HG02938 (cell line): Measurements from ENCODE around the gene WFS1.

ENCODE experiments used
- ATAC-seq: cut with Tn5 transposase; IDR thresholded peaks from one replicate; pipeline ENCODE4 v1.9.1; 2021; ENCODE audit warnings: mild to moderate bottlenecking, moderate library complexity; ENCODE audit not compliant: unreplicated experiment

WFS1 gene

DNA sequence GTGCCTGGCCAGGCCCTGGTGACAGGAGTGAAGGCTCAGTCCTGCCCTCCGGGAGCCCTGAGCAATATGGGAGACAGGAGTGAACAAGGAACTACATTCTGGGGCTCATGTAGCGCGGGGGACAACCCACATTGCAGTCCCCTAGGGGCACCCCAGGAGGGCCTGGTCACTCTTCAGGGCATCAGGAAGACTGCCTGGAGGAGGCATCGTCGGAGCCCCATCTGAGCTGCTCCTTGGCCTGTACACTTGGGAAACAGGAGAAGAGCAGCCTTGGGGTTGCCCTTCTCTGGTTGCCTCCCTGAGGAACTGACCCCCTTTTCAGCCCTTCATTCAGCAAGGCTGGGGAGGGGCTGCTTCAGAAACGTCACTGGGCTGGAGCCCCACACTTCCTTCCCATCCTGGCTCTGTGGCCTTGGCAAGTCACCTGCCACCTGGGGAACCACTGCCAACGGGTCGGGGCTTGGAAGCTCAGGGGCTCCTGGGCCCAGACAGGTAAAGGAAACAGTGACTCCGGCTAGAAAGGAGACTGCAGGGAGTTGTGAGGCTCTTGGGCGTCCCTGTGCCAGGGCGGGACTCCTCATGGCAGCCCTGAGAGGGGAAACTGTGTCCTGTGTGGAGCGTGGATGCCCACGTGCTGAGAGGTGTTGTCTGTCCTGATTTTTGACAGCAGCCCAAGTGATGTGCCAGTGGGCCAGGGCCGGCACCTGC, 10.1 kb downstream of the WFS1 start:
- ATAC-seq, result no peak

DNA sequence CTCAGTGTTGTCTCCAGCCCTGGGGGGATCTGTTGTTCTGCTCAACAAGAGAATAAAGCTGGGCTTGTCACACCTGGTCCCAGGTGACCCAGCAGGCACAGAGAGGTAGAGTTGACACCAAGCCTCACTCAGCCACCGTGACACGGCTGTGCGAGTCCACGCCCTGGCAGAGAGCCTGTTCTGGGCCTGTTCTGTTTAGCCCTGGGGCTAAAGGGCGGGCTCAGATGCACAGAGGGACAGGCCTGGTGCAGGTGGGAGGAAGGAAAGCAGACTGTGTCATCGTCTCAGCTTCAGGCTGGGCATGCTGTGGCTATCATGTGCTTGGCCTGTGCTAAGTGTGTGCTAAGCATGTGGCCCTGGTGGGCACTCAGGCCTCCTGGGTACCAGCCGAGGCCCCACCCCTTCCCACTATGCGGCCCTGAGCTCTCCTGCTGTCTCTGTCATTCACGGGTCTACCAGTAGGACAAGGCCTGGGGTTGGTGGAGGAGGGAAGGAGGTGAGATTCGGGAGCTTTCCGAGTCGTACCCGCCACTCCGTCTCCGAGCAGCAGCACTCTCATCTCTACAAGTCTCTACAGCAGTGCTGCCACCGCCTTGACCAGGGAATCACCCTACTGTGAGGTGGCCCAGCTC, 10.8 kb downstream of the WFS1 start:
- no peak for ATAC-seq

DNA sequence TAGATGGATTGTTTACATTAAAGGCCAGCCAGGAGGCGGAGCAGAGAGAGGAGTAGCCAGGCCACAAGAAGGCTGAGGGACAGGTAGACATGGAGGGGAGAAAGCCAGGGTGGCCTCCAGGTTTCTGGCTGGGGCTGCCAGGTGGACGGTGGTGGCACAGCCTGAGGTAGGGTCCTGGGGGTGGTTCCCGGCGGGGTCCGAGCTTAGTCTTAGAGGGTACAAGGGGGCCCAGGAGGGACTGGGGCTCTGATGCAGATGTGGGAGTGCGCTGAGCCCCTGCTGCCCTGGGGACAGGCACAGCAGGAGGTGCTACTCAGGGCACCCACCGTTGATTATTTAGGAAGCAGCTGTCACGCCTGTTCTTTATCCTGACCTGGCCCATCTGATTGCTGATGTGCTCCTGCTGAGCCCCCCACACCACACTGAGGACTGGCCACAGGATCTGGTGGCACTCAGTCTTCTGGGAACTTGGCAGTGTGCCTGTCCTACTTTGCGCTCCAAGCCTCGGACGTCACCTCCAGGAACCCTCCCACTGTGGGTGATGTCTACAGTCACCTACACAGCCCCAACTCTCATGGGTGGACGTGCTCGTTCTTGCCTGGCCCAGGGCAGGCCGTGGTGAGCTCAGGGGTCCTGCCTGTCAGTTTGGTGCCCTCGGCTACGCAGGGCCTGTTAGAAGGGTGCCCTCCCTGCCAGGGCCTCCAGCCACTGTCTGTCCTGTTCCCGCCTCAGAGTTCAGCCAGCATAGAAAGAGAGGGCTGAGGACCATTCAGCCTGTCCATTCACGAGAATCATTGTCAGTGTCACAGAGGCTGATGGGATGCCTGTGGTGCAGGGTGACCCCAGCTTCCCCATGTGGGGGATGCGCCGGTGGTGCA, 12.0 kb downstream of the WFS1 start:
- no peak for ATAC-seq

DNA sequence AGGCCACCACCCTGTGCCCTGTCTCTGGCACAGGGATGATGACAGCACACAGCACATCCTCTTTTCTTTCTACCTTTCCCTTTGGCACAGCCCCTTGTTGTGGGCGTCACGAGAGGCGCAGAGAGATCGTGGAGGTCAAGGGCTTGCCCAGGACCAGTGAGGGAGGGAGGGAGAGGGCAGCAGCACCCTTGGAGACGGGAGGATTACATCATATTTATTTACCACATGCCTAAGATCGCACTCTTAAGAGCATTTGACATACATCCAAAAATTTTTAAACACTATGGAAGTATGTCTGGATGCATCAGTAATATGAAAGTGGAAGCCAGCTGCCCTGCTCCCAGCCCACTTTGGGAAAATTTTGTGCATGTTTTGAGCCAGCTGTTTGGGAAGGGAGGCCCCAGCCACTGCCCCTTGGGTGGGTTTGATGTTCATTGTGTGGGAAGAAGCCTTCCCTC, 12.7 kb downstream of the WFS1 start:
- ATAC-seq, result no peak

DNA sequence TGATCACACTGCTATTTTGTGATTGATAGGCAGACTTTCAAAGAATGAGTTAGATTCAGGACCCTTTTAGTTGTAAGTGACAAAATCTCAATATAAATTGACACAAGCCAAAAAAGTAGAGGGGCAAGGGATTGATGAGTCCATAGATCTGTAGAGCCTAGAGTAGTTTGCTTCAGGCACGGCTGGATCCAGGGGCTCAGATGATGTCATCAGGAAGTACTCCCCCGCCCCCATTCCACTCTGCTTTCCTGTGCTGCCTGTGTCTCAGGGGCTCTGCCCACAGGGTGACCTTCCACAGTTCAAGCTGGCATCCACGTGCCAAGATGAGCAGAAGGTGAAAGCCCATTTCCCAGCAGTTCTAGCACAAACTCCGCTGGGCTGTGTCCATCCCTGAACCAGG, 13.6 kb downstream of the WFS1 start:
- no peak for ATAC-seq

DNA sequence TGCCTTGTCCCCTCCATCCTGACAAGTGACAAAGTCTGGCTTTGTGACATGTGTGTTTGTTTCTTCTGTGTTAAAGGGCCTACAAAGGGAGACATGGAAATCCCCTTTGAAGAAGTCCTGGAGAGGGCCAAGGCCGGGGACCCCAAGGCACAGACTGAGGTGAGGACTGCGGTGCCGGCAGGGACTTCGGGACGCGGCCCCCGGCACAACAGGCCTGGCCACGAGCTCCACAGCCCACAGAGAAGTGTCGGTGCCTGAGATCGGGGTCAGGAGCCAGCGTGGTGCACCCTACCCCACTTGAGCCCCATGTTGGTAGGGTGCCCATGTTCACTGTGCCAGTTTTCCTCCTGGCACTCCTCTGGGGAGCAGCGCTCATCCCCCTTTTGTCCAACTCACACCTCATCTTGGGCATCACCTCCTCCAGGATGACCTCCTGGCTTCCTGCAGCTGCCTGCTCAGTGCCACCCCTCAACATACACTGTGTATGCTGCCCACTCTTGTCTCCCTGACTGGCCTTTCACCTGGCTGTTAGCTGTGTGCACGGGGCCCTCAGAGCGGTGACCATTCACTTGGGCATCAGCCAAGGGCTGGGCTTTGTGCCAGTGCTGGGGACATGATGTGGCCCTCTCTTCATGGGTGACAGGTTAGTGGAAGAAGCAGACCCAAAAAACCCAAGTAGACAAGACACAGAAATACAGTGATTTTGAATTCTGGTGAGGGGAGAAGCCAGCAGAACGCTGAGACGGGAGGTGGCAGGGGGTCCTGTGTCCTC, 17.6 kb downstream of the WFS1 start:
- ATAC-seq, result no peak

DNA sequence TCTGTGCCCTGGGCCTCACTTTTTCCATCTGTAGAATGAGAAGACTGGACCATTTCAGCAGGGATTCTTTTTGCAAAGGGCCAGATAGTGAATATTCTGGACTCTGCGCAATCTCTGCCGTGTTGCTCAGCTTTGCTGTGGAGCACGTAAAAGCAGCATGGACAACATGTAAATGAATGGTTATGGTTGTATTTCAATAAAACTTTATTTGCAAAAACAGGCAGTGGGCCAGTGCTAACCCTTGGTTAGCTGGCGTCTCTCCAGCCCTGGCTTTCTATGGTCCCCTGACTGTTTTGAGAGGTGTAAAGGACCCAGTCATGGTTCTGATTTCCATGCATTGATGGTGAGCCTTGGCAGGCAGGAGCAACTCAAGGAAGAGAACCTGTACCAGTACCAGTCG, 18.7 kb downstream of the WFS1 start:
- no peak for ATAC-seq

DNA sequence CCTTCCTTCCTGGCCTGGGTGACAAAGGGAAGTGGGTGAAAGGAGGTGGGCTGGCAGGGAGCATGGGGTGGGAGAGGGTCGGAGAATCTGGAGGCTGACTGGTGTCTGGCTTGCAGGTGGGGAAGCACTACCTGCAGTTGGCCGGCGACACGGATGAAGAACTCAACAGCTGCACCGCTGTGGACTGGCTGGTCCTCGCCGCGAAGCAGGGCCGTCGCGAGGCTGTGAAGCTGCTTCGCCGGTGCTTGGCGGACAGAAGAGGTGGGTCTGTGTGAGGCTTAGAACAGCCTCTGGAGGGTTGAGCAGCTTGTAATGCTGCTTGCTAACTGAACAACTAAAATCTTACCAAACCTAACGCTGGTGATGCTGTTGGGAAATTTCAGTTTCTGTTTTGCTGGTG, 19.2 kb downstream of the WFS1 start:
- no peak for ATAC-seq

DNA sequence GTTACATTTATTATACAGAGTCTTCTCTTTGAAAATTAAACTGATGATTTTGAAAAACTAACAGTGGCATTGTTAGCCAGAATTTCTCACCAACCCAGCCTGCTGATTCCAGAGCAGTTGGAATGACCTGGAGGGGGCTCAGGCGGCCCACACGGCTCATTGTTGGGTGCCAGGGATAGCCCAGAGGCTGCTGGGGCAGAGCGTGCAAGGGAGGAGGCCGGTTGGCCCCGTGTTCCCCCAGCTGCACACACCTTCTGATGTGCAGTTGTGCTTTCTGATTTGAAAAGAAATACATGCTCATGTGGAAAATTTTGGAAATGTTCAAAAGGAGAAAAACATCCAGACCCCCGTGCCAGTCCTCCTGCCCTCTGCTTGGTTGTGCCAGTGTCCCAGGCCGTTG, 20.6 kb downstream of the WFS1 start:
- no peak for ATAC-seq

DNA sequence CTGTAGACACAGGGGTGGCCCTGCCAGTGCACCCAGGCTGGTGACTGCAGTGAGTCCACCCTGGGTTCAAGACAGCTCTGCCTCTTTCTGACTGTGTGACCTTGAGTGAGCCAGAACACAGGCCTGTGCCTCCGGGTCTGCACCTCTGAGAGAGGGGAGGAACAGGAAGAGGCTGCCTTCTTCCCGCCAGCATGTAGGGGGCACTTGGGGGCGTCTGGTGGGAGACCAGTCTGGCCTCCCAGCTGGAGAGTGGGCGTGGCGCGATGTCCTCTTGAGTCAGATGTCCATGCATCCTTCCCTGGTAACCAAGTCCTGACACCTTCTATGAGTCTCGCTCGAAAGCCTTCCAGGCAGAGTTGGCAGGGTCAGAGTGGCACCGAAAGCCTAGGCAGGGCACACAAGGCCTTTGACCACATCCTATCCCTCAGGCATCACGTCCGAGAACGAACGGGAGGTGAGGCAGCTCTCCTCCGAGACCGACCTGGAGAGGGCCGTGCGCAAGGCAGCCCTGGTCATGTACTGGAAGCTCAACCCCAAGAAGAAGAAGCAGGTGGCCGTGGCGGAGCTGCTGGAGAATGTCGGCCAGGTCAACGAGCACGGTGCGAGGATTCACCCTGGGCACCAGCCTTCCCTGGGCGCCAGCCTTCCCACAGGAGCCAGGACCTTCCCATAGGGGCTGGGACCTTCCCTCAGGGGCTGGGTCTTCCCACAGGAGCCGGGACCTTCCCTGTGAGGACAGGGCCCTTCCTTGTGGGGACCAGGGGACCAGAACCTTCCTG, 21.3 kb downstream of the WFS1 start:
- no peak for ATAC-seq

DNA sequence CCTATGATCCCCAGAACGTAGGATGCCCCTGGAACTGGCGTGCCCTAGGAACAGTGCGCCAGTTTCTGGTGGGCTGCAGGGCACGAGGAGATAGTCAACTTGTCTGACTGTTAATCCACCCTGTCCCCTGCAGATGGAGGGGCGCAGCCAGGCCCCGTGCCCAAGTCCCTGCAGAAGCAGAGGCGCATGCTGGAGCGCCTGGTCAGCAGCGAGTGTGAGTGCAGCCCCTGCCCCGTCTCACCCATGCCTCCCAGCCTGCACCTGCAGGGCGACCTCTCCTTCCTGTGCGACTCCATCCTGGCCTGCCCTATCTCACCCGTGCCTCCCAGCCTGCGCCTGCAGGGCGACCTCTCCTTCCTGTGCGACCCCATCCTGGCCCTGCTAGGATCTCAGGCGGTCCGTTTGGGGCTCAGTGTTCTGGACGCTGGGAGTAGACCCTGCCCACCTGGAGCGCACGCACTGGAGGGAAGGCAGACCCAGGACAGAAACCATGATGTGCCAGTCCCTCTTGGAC, 22.2 kb downstream of the WFS1 start:
- no peak for ATAC-seq

DNA sequence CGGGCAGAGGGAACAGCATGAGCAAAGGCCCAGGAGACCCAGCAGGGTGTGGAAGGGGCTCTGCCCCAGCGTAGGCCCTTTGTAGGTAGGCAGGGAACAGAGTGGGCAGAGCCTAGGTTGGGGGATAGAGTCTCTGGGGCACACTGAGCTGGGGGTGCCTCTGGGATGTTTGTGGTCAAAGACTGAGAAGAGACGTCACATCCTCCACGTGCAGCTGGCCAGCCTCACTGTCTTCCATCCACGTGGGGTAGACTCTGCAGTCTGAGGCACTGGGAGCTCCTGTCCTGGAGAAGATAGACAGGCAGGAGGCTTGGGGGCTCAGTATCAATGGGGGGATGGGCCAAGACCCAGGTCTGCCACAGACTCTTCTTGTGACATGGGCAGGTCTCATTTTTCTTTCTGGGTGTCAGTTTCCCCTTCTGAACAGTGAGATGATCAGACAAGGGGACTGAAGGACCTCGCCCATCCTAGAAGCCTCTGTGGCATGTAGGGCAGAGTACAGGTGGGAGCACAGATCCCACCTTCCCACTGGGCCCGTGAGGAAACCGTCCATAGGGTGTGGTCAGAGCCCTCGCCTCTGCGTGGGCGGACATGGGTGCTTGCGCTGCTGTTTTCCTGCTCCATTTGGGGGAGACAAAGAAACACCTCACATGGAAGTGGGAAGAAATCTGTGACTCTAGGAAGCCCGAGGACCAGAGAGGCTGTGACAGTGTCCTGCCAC, 22.9 kb downstream of the WFS1 start:
- no peak for ATAC-seq

DNA sequence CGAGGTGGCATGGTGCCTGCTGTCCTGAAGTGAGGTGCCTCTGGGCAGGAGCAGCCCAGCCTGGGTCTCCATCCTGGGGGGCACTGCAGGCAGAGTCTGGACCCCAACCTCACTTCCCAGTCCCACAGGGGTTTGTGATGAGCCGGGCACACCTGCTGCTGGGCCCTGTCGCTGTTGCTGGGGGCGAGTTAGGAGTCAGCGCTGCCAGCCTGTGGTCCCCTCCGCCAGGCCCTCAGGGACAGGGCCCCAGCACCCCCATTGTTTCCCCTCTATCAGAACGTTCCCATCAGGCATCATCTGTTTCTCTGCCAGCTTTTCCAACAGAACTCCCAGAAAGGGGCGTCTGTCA, 23.4 kb downstream of the WFS1 start:
- ATAC-seq, result no peak

DNA sequence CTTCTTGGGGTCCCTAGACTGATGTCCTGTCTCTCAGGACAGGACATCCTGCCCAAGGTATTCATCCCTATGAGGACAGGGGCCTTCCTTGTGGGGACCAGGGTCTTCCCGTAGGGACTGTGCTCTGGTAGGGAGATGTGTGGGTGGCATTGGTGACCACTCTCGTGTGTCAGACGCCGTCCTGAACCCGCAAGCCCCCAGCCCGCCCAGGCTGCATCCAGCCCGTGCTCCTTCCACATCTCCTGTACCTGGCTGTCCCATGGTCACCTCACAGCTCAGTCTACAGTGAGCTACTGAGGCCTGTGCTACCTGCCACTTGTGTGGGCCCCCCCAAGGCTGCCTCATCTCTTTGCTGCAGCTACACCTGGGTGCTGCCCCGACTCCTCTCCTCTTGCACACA, 24.0 kb downstream of the WFS1 start:
- ATAC-seq, result no peak

DNA sequence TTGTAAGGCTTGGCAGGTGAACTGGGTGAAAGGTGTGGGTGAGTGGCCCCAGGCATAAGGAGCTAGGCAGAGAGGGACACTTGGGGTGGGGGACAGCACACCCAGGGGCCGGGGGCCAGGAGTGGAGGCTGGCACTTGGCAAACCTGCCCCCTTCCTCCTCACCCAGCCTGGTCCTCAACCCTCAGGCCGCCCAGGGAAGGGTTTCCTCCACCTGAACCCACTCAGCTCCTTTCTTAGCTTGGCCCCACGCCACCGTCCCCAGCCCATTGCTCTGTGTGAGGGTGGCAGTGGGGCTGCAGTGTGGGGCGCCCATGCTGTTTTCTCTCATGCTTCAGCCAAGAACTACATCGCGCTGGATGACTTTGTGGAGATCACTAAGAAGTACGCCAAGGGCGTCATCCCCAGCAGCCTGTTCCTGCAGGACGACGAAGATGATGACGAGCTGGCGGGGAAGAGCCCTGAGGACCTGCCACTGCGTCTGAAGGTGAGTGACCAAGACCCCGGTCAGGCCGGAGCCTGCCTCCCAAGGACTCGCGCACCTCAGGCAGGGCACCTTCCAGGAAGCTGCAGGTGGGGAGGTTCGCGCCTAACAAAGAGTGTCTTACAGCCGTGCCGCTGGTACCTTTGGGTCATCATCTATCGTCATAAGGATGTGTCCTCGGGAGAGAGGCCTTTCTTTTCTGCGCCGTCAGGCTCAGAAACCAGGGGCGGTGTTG, 25.2 kb downstream of the WFS1 start:
- ATAC-seq, result no peak

DNA sequence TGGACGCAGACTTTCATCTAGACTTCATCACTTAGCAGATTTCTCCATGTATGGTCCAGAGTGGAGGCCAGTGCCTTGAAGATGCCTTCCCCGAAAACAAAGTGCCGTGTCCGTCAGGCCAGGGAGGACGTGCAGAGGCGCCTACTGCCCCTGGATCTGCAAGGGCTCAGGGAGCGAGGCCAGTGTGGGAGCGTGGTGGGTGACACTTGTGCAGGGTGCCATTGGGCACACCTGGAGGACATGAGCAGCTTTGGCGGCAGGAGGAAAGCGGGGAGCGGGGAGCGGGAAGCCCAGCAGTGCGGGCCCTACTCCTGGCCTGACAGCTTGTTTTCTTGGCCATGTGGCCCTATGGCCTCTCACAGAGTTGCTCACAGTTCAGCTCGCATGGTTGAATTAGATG, 25.8 kb downstream of the WFS1 start:
- no peak for ATAC-seq

DNA sequence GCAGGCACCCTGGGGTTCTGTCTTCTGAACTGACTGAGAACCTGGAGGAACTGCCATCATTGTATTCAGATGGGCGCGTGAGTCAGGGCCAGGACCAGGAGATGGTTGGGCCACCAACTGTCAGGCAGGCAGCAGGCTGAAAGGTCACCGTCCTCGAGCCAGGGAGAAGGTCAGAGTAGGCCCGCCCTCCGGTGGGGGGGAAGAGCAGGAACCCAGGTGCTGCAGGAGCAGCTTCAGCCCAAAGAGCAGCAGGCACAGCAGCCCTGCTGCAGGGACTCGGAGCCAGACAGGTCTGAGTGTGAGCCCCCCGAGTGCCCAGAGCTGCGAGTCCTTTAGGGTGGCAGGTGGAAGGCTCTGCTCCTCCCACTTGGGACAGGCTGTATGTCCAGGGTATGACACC, 26.4 kb downstream of the WFS1 start:
- no peak for ATAC-seq

DNA sequence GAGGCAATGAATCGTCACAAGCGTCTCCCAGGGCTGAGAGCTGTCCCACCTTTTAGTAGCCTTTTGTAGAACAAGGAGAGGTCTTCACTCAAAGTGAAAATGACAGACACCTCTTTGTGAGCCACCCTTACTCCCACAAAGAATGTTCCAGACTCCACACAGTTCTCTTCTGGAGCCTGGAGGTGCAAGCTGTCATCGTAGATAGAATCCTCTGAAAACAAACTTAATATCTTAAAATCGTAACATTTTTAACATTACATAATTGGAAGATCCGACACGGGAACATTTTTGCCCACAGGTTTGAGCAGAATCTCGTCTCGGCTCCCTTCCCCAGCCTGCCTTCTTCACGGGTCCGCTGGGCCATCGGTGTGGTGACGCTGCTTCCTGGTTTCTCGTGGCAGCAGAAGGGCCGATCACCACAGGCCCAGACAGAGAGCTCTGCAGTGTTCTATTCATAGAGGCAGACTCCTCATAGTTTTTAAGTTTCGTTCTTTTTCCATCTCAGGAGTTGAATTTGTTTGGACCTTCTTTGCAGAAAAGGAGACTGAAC, 27.7 kb downstream of the WFS1 start:
- no peak for ATAC-seq

DNA sequence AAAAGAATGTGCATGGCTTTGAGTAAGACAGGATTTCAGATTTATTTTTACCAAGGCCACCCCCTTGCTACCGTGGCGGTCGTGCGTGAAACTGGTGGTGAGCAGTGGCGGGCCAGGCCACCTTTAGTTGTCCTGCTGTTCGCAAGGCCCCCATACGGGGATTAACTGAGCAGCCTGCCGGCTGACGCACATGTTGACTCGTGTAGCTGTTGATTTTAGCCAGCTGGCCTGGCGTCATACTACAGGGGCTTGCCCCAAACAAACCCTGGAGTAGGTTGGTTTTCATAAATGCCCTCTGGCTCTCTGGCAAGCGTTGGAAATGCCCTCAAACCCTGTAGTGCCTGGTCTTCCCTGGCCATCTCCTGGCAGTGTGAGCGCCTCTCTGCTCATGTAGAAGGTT, 28.4 kb downstream of the WFS1 start:
- ATAC-seq, result no peak
